Karpas-422 (cell line): Measurements from ENCODE around the gene DERA. TPM values are rescaled to one million over a fixed set of nuclear protein-coding genes. Genes with fewer than 3 reads are reported as not detected.
A peak's percentile ranks its signal among the peaks of the same experiment; 100 is the strongest.
"Not testable (repeated sequence)": the region's sequence is repeated elsewhere in the genome, so short reads cannot be mapped to it uniquely, and the experiment has no call there.

ENCODE experiments used
- DNase-seq: peaks from one replicate; pipeline ENCODE4 v3.0.0-alpha.2; 2015
- H2AFZ ChIP-seq: fragments of 200-600 bp; sonication (generic); 2 replicates; pipeline ENCODE4 v1.6.1; 2014; ENCODE audit warnings: antibody characterized with exemption, low read length, mixed read lengths
- H3K27ac ChIP-seq: fragments of 200-600 bp; sonication (generic); 2 replicates; pipeline ENCODE4 v1.5.1; 2014; ENCODE audit warnings: mild to moderate bottlenecking, low read length, moderate library complexity
- H3K27me3 ChIP-seq: fragments of 200-600 bp; sonication (generic); 2 replicates; pipeline ENCODE4 v1.6.1; 2014; ENCODE audit warnings: low read length, mixed read lengths
- H3K36me3 ChIP-seq: fragments of 200-600 bp; sonication (generic); 2 replicates; pipeline ENCODE4 v1.6.1; 2014; ENCODE audit warnings: low read length, mixed read lengths; ENCODE audit not compliant: insufficient read depth
- H3K4me1 ChIP-seq: fragments of 200-600 bp; sonication (generic); 2 replicates; pipeline ENCODE4 v1.6.1; 2014; ENCODE audit warnings: mild to moderate bottlenecking, low read length, mixed read lengths
- H3K4me2 ChIP-seq: fragments of 200-600 bp; sonication (generic); 2 replicates; pipeline ENCODE4 v1.6.1; 2014; ENCODE audit warnings: low read length, low read depth, mild to moderate bottlenecking; ENCODE audit not compliant: poor library complexity, severe bottlenecking
- H3K4me3 ChIP-seq: fragments of 200-600 bp; sonication (generic); 2 replicates; pipeline ENCODE4 v1.5.1; 2014; ENCODE audit warnings: mild to moderate bottlenecking, antibody characterized with exemption, low read length, mixed read lengths
- H3K79me2 ChIP-seq: fragments of 200-600 bp; sonication (generic); 2 replicates; pipeline ENCODE4 v1.6.1; 2014; ENCODE audit warnings: mild to moderate bottlenecking, low read length, mixed read lengths
- H3K9ac ChIP-seq: fragments of 200-600 bp; sonication (generic); 2 replicates; pipeline ENCODE4 v1.6.0; 2014; ENCODE audit warnings: low read length
- H3K9me2 ChIP-seq: fragments of 200-600 bp; sonication (generic), shearing (Covaris generic); replicated peaks from 2 replicates; pipeline ENCODE4 v1.6.0; 2014; ENCODE audit warnings: mild to moderate bottlenecking, low read length, moderate library complexity; ENCODE audit not compliant: insufficient read depth
- H3K9me3 ChIP-seq: fragments of 300-700, 200-600 bp; sonication (generic); 2 replicates; pipeline ENCODE4 v1.6.1; 2014; ENCODE audit warnings: low read length, mixed read lengths
- H4K20me1 ChIP-seq: fragments of 200-600 bp; sonication (generic); 2 replicates; pipeline ENCODE4 v1.6.1; 2014; ENCODE audit warnings: mild to moderate bottlenecking, antibody characterized with exemption, low read length, low read depth; ENCODE audit not compliant: insufficient read depth
- total RNA-seq: library from RNA; depleted of rRNA; stranded (reverse); fragments of >200 nt; shearing (Covaris generic); gene quantifications from 2 replicates; pipeline ENCODE4 v1.2.3, GENCODE V29; 2014; ENCODE audit warnings: low replicate concordance; rRNA removed

DERA gene
- 9.7 and 11.1 TPM in 2 replicates for total RNA-seq

DNA sequence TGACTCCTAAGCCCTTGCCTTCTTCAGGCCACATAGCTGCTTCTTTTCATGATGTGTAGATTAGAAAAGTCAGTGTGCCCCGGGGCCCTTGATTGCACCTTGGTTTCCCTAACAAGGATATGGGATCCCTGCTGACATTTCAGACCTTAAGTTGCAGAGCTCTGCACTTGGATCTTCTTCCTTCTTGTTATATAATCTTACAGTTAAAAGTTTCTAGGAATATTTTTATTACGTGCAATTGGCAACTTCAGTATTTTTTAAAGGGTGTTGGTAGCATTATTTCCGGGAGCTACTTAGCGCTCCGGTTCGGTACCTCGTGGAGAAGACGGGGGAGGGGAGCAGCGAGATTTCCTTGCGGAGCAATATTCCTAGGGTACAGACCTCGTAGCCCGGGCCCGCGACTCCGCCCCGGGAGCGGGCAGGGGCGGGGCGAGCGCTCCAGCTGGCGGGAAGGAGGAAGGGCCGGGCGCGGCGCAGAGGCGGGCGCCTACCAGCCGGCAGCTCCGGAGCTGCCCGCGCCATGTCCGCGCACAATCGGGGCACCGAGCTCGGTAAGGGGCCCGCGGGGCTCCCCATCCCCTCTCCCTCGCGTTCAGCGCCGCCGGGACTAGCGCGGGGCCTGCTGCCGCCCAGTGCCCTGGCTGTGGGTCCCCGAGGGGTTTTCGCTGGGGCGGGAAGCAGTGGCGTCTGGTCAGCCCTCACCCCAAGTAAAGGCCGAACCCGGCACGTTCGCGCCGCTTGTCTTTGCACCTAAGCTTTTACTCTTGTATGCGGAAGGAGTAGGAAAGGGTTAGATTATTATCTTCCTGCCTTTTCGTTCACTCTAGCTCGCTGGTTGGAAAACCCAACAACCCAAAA is at the start of gene DERA:
TSS of gene DERA (plus strand) at position 469 of the 858 bp plus-strand sequence. CDS start at position 521, 52 bp downstream.
- no peaks in the 10 kb centered on the region for H3K36me3 ChIP-seq
- no peaks in the 10 kb centered on the region for H4K20me1 ChIP-seq
- DNase-seq: peak; percentile 76
- H3K4me3 ChIP-seq: peak within 1 kb of the TSS; percentile 70
- H3K27me3 ChIP-seq: no peaks in the 10 kb centered on the region
- no peak within 1 kb of the TSS for H3K27ac ChIP-seq
- H3K9ac ChIP-seq: peak within 1 kb of the TSS; percentile 79
- H3K79me2 ChIP-seq: no peaks in the 10 kb centered on the region
- no peaks in the 10 kb centered on the region for H3K9me3 ChIP-seq
- H2AFZ ChIP-seq: peak within 1 kb of the TSS; percentile 41
- peak within 1 kb of the TSS; percentile 63 for H3K4me2 ChIP-seq
- H3K4me1 ChIP-seq: peaks cover 9% of the 10 kb centered on the region
- no peaks in the 10 kb centered on the region for H3K9me2 ChIP-seq

DNA sequence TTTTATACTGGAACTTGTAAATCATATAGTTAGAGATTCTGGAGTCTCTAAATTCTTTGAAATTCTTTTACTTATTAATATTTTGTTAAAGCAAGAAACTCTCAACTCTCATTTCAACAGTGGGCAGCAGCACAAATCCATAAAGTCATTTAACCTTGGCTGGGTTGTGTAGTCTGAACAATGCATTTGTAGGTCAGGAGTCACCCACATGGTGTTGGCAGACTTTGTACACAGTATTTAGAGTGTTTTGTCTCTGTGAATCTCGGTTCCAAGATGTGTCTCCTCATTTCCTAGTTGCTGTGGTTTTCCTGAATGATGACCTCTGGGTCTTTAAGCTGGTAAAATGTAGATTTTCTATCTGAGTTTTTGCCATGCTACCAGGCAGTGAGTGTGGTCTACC is 49.7 kb upstream of the DERA start:
- Histone ChIP-seq H3K4me2 (no peak overlapping the region), H3K27ac (no peak overlapping the region), H2AFZ (no peak overlapping the region), H3K4me1 (peaks cover 6% of the 10 kb centered on the region), H3K4me3 (no peak overlapping the region), H3K9ac (no peak overlapping the region), H3K27me3 (no peaks in the 10 kb centered on the region), H3K79me2 (no peaks in the 10 kb centered on the region), H3K36me3 (no peaks in the 10 kb centered on the region), H3K9me2 (no peaks in the 10 kb centered on the region), H4K20me1 (no peaks in the 10 kb centered on the region), H3K9me3 (no peaks in the 10 kb centered on the region)
- DNase-seq: no peak

DNA sequence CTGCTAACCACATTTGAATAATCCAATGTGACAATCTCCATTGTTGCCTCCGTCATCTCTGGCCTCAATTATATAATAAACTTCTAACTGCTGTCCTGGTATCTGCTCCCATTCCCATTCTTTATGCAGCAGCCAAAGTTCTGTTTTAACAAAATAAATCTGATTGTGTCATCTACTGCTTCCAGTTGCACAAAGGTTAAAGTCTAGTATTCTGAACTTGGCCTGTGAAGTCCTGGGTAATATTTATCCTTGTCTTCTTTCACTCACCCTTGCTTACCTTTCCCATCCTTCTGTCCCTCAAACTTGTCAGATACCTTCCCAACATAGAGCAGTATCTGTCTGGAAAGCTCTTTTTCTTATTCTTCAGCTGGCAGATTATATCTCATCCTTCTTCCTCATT is 48.3 kb upstream of the DERA start:
- Histone ChIP-seq H3K9ac (no peak overlapping the region), H3K79me2 (no peaks in the 10 kb centered on the region), H3K4me1 (peaks cover 6% of the 10 kb centered on the region), H4K20me1 (no peaks in the 10 kb centered on the region), H3K36me3 (no peaks in the 10 kb centered on the region), H3K9me2 (no peaks in the 10 kb centered on the region), H3K4me2 (no peak overlapping the region), H3K4me3 (no peak overlapping the region), H3K27me3 (no peaks in the 10 kb centered on the region), H3K27ac (no peak overlapping the region), H2AFZ (no peak overlapping the region), H3K9me3 (no peaks in the 10 kb centered on the region)
- no peak for DNase-seq

DNA sequence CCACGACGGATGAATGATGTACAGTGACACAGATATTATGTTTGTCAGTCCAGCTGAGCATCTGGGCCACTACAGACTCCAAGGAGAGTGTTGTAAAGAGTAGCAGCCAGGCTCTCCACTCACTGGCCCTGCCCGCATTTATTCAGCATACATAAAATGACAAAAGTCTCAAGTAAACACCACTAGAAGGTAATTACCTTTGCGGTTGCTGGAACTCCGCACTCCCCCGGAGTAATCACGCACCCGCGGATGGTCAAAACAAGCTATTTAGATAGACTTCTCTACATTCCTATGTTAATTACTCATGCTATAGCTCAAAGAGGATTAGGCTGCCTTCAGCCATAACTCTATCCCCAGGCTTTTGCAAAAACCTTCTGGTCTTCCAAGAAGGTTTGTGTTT is 47.8 kb upstream of the DERA start:
- Histone ChIP-seq H3K9me3 (no peaks in the 10 kb centered on the region), H3K9me2 (no peaks in the 10 kb centered on the region), H3K4me3 (no peak overlapping the region), H3K27ac (no peak overlapping the region), H3K36me3 (no peaks in the 10 kb centered on the region), H3K4me1 (peaks cover 6% of the 10 kb centered on the region), H3K79me2 (no peaks in the 10 kb centered on the region), H3K9ac (no peak overlapping the region), H3K4me2 (peak overlapping the region; percentile 44), H3K27me3 (no peaks in the 10 kb centered on the region), H4K20me1 (no peaks in the 10 kb centered on the region), H2AFZ (no peak overlapping the region)
- no peak for DNase-seq

DNA sequence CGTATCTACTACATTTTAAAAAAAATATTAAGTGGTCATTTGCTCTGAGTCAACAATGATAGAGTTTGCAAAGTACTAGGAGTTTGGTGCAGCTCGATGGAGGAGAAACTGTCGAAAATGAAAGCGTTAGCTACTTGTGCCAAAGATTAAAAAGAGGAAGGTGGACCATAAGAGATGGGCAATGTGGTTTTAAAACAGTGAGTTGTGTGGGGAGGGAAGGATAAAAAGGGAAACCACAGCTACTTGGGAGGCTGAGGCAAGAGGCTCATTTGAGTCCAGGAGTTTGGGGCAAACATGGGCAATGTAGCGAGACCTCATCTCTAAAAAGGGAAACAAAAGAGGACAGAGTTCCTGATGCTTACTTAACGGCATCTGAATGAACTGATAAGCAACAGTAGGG is 47.1 kb upstream of the DERA start:
- H3K9me2 ChIP-seq: no peaks in the 10 kb centered on the region
- 0 out of 2 replicates have a peak overlapping the region, but pooled peaks have one; percentile 63 for H2AFZ ChIP-seq
- peaks cover 6% of the 10 kb centered on the region for H3K4me1 ChIP-seq
- no peak for DNase-seq
- no peaks in the 10 kb centered on the region for H3K79me2 ChIP-seq
- H3K27ac ChIP-seq: no peak overlapping the region
- no peaks in the 10 kb centered on the region for H4K20me1 ChIP-seq
- peak overlapping the region; percentile 44 for H3K4me2 ChIP-seq
- no peaks in the 10 kb centered on the region for H3K9me3 ChIP-seq
- H3K9ac ChIP-seq: no peak overlapping the region
- H3K4me3 ChIP-seq: peak overlapping the region; percentile 5; the same call in 1 of the 2 replicates
- H3K36me3 ChIP-seq: no peaks in the 10 kb centered on the region
- no peaks in the 10 kb centered on the region for H3K27me3 ChIP-seq

DNA sequence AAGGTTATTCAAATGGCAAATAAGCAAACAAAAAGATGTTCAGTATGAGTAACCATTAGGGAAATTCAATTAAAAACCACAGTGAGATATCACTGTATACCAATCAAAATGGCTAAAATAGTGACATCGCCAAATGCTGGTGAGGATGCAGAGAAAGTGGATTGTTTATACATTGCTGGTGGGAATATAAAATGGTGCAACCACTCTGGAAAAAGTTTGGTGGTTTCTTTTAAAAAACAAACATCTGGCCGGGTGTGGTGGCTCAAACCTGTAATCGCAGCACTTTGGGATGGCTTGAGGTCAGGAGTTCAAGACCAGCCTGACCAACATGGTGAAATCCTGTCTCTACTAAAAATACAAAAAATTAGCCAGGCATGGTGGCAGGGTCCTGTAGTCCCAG is 42.9 kb upstream of the DERA start:
- Histone ChIP-seq H2AFZ (no peak overlapping the region), H3K9me3 (no peaks in the 10 kb centered on the region), H4K20me1 (no peaks in the 10 kb centered on the region), H3K9ac (no peak overlapping the region), H3K36me3 (no peaks in the 10 kb centered on the region), H3K4me1 (peaks cover 6% of the 10 kb centered on the region), H3K4me3 (no peak overlapping the region), H3K4me2 (no peak overlapping the region), H3K27ac (no peak overlapping the region), H3K79me2 (no peaks in the 10 kb centered on the region), H3K27me3 (no peaks in the 10 kb centered on the region), H3K9me2 (no peaks in the 10 kb centered on the region)
- DNase-seq: no peak

DNA sequence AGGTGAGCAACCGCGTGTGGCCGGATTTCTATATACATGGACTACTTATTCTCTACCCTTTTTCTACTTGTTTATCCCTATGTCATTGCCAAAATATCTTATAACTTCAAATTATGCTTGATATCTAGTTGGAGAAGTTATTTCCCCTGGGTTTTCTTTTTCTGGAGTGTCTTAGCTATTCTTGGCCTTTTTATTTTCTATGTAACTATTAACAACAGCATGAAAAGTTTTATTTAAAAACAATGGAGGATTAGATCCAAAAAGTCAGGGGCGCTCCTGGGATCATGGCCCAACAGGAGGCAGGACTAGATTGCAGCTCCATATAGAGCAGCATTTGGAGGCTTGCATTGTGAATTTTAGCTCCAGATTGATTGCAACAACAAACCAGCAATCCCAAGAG is 37.6 kb upstream of the DERA start:
- no peak overlapping the region for H3K4me3 ChIP-seq
- H3K9ac ChIP-seq: no peak overlapping the region
- H4K20me1 ChIP-seq: no peaks in the 10 kb centered on the region
- H3K4me1 ChIP-seq: no peaks in the 10 kb centered on the region
- no peaks in the 10 kb centered on the region for H3K27me3 ChIP-seq
- H3K79me2 ChIP-seq: no peaks in the 10 kb centered on the region
- no peak overlapping the region for H2AFZ ChIP-seq
- no peaks in the 10 kb centered on the region for H3K36me3 ChIP-seq
- no peaks in the 10 kb centered on the region for H3K9me3 ChIP-seq
- DNase-seq: no peak
- no peak overlapping the region for H3K4me2 ChIP-seq
- no peaks in the 10 kb centered on the region for H3K9me2 ChIP-seq
- no peak overlapping the region for H3K27ac ChIP-seq

DNA sequence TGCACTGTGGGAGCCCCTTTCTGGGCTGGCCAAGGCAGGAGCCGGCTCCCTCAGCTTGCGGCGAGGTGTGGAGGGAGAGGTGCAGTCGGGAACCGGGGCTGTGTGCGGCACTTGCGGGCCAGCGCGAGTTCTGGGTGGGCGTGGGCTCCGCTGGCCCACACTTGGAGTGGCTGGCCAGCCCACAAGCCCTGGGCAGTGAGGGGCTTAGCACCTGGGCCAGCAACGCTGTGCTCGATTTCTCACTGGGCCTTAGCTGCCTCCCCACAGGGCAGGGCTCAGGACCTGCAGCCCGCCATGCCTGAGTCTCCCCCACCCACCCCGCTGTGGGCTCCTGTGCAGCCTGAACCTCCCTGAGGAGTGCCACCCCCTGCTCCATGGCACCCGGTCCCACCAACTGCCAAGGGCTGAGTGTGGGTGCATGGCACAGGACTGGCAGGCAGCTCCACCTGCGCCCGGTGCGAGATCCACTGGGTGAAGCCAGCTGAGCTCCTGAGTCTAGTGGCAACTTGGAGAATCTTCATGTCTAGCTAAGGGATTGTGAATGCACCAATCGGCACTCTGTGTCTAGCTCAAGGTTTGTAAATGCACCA is 36.5 kb upstream of the DERA start:
- H3K4me3 ChIP-seq, H3K4me2 ChIP-seq, H3K4me1 ChIP-seq, H3K27ac ChIP-seq, H3K36me3 ChIP-seq, H3K79me2 ChIP-seq, H3K9me3 ChIP-seq, H3K9ac ChIP-seq, DNase-seq, H3K9me2 ChIP-seq, H2AFZ ChIP-seq, H4K20me1 ChIP-seq, H3K27me3 ChIP-seq: not testable (repeated sequence)
